Neutrophil (primary cell): ENCODE data around the gene LRRC58.

Experiments
- H3K27ac ChIP-seq: fragments of 200-600 bp; sonication (generic); 2 replicates; pipeline ENCODE4 v1.5.1; 2016; ENCODE audit warnings: mild to moderate bottlenecking, moderate library complexity
- H3K27me3 ChIP-seq: fragments of 200-600 bp; sonication (generic); 2 replicates; pipeline ENCODE4 v1.6.0; 2016; ENCODE audit warnings: mild to moderate bottlenecking
- H3K36me3 ChIP-seq: fragments of 200-600 bp; sonication (generic); 2 replicates; pipeline ENCODE4 v1.5.1; 2017
- H3K4me1 ChIP-seq, 2 experiments: fragments of 200-600 bp in 1 of 2; sonication (generic) in 1 of 2; 1 replicate in 1 of 2; 2 replicates in 1 of 2; pipeline versions ENCODE4 v1.5.1 to v1.6.1; 2013 to 2016; ENCODE audit warnings: low read depth in 1 of 2, low read length in 1 of 2, mild to moderate bottlenecking in 1 of 2, moderate library complexity in 1 of 2; ENCODE audit not compliant: control insufficient read depth in 1 of 2, insufficient read depth in 1 of 2
- H3K4me3 ChIP-seq, 2 experiments: fragments of 200-600 bp in 1 of 2; sonication (generic) in 1 of 2; 1 replicate in 1 of 2; 2 replicates in 1 of 2; pipeline ENCODE4 v1.5.1; 2013 to 2016; ENCODE audit warnings: low read depth in 1 of 2, low read length in 1 of 2, mild to moderate bottlenecking in 1 of 2, moderate library complexity in 1 of 2
- H3K9me3 ChIP-seq: fragments of 200-600 bp; sonication (generic); 2 replicates; pipeline ENCODE4 v1.5.1; 2016
- TF ChIP-seq, protein P1 (sequence below): fragments of 200-600 bp; sonication (generic); IDR thresholded peaks from 2 replicates; pipeline ENCODE4 v1.5.1; 2016; ENCODE audit warnings: antibody characterized with exemption

LRRC58 gene

DNA sequence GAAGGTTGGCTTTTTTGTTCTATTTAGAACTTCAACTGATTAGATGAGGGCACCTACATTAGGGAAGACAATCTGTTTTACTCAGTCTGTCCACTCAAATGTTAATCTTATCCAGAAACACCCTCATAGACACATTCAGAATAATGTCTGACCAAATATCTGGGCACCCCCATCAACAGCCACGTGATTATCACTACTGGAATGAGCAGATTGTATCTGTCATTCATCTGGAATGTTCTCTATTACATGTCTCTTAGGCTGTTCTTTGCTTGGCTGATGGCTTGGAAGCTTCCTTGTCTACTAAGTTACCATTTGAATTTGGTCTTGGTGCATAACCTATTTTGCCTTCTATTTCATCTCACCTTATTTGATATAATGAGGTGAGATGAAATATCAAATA is 15.7 kb upstream of the LRRC58 start:
- TF ChIP-seq, protein P1, sequence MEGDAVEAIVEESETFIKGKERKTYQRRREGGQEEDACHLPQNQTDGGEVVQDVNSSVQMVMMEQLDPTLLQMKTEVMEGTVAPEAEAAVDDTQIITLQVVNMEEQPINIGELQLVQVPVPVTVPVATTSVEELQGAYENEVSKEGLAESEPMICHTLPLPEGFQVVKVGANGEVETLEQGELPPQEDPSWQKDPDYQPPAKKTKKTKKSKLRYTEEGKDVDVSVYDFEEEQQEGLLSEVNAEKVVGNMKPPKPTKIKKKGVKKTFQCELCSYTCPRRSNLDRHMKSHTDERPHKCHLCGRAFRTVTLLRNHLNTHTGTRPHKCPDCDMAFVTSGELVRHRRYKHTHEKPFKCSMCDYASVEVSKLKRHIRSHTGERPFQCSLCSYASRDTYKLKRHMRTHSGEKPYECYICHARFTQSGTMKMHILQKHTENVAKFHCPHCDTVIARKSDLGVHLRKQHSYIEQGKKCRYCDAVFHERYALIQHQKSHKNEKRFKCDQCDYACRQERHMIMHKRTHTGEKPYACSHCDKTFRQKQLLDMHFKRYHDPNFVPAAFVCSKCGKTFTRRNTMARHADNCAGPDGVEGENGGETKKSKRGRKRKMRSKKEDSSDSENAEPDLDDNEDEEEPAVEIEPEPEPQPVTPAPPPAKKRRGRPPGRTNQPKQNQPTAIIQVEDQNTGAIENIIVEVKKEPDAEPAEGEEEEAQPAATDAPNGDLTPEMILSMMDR: no peak
- Histone ChIP-seq H3K27ac (no peak overlapping the region), H3K4me3 (no peak overlapping the region), H3K27me3 (peaks cover 19% of the 10 kb centered on the region), H3K36me3 (no peaks in the 10 kb centered on the region), H3K9me3 (no peaks in the 10 kb centered on the region), H3K4me1 (no peaks in the 10 kb centered on the region)

DNA sequence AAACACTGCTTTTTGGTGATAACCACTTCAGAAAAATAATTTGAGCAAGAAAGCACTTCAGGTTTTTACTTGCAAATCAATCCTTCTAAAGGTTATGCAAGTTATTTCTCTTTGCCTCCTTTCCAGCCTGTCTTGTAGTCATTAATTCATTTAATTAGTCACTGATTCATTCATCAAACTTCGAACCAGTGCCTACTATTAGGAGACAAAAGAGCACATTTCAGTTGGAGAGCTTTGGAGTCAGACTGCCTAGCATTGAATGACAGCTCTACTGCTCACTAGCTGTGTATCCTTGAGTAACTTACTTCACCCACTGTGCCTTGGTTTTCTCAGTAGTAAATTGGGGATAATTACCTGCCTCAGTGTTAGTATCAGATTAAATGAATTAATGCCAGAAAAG is 14.9 kb upstream of the LRRC58 start:
- no peaks in the 10 kb centered on the region for H3K36me3 ChIP-seq
- no peak overlapping the region for H3K27ac ChIP-seq
- H3K4me3 ChIP-seq: no peak overlapping the region
- TF ChIP-seq, protein P1: no peak
- H3K27me3 ChIP-seq: peaks cover 19% of the 10 kb centered on the region
- no peaks in the 10 kb centered on the region for H3K4me1 ChIP-seq
- H3K9me3 ChIP-seq: no peaks in the 10 kb centered on the region

DNA sequence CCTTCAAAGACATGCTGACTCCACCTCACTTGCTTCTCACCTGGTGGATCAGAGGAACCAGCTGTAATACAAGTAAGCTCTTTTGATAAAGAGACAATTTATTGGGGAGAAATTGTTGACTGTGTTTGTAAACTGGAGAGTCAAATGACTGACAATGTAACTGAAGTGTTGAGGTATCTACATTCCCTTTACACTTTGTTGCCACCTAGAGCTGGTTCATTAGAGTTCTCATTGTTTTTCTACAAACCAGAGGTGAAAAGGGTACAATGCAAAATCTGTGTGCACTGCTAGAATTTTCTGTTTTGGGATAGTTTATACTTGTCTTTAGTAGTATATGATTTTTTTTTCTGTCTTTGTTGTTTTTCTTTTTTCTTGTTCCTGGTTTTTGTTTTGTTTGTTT is 8.7 kb upstream of the LRRC58 start:
- no peak overlapping the region for H3K27ac ChIP-seq

DNA sequence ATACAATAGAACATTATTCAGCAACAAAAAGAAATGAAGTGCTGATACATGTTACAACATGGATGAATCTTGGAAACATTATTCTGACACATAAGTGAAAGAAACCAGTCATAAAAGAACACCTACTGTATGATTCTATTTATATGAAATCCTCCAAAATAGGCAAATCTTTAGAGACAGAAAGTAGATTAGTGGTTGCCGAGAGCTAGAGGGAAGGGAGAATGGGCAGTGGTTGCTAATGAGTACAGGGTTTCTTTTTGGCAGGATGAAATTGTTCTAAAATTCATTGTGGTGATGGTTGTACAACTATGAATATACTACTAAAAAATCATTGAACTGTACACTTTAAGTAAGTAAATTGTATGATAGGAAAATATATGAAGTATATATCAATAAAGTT is 6.3 kb upstream of the LRRC58 start:
- H3K27me3 ChIP-seq: no peaks in the 10 kb centered on the region
- H3K4me1 ChIP-seq: peaks cover 0 to under 1% of the 10 kb centered on the region in 2 experiments
- H3K36me3 ChIP-seq: no peaks in the 10 kb centered on the region
- no peak overlapping the region for H3K27ac ChIP-seq
- no peaks in the 10 kb centered on the region for H3K9me3 ChIP-seq
- TF ChIP-seq, protein P1: no peak
- no peak overlapping the region for H3K4me3 ChIP-seq

More for the DNA sequence above, 8.7 kb upstream of the LRRC58 start:
- no peaks in the 10 kb centered on the region for H3K4me1 ChIP-seq
- no peak overlapping the region for H3K4me3 ChIP-seq
- H3K9me3 ChIP-seq: no peaks in the 10 kb centered on the region
- TF ChIP-seq, protein P1: no peak
- H3K27me3 ChIP-seq: no peaks in the 10 kb centered on the region
- no peaks in the 10 kb centered on the region for H3K36me3 ChIP-seq

DNA sequence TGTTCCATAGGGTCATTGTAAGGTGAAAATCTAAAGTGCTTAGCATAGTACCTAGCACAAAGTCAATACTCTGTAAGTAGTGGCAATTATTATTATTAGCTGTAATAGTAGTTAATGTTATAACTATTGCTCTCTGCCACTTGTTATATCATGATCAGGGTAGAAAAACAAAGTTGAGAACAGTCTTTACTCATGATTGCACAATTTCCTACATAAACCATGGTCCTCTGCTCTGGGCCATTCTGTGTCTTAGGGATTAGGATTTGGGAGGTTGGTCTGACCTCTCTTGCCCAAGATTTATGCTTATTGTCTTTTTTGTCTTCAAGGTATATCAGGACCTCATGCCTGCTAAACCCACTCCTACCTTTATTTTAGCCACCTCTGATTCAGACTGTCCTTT is 4.3 kb upstream of the LRRC58 start:
- Histone ChIP-seq H3K36me3 (no peaks in the 10 kb centered on the region), H3K4me3 (no peak overlapping the region), H3K9me3 (no peaks in the 10 kb centered on the region), H3K27ac (no peak overlapping the region), H3K4me1 (peaks cover 9 to 13% of the 10 kb centered on the region in 2 experiments), H3K27me3 (no peaks in the 10 kb centered on the region)
- TF ChIP-seq, protein P1: no peak

DNA sequence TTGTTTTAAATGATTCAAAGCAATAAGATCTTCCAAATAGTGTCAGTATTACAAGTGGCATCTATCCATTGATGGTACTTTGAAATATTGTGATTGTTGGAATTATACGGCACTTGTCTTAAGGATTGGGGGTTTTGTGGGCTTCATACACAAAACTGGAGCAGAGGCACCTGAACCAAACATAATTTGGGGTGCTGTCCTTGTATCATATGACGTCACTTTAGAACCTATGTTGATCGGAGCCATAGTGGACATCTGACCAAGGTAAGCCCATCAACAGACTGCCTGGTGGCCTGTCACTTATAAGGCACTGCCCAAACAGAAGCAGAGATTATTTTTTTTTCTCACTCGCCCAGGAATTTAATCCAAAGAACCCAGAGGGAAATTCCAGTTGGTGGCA is 2.9 kb upstream of the LRRC58 start:
- Histone ChIP-seq H3K4me3 (no peak overlapping the region), H3K36me3 (no peaks in the 10 kb centered on the region), H3K9me3 (no peaks in the 10 kb centered on the region), H3K27ac (no peak overlapping the region), H3K27me3 (no peaks in the 10 kb centered on the region), H3K4me1 (peaks cover 18 to 21% of the 10 kb centered on the region in 2 experiments)
- TF ChIP-seq, protein P1: no peak
